Activated CD4-positive, alpha-beta T cell treated with anti-CD3 and anti-CD28 coated beads, Interleukin-2, amount 50 U/mL, for 16 hours (primary cell): ENCODE results near the gene FAM20C.

Experiments used
- DNase-seq: peaks from one replicate; pipeline ENCODE4 v3.0.0-alpha.2; 2020

Gene FAM20C

DNA sequence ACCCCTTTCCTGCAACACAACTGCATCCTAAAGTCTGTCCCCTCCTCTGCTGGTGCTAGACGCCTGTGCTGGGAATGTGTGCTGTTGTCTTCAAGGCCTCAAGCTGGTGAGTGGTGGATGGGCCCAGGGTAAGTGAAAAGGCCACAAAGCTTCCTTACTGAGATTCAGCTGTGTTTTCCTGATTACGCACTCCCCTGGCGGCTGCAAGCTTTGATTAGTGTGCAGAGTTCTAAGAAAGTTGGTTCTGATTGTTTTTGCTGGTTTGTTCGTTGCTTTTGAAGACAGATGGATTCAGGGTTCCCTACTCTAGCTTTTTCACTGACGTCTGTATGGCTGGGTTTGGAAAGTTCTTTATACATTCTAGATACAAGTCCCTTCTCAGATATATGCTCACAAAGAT is 85.7 kb downstream of the FAM20C start:
- no peak for DNase-seq

DNA sequence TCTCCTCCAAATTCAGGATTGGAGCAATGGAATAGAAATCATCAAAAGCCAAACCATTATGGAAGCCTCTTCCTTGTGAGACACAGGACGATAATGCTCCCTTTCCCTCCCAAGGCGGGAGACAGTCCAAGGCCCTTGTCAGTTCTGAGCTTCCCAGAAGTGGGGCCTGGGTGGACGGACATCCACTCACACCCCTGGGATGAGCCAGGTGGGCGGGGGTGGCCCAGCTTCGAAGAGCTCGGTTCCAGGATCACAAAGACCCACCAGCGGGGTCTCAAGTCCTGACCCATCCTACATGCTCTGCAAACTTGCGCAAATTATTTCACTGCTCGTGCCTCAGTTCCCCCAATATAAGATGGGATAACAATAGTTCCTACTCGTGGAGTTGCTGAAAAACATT is 87.5 kb downstream of the FAM20C start:
- DNase-seq, result no peak

DNA sequence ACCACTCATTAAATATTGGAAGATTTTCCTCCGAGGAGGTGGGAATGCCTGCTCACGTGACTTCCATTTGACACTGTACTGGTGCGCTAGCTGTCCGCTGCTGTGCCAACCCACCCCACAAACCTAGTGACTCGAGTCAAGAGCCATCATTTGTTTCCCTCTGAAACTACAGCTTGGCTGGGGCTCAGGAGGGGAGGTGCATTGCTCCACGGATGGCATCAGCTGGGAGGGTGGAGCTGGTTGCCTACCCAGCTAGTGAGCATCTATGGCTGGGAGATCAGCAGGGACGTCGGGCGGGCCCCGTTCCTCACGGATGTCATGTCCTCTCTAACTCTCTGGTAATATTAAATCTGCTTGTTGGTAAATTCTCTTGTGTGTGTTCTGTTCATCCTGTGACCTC is 88.1 kb downstream of the FAM20C start:
- DNase-seq, result no peak

DNA sequence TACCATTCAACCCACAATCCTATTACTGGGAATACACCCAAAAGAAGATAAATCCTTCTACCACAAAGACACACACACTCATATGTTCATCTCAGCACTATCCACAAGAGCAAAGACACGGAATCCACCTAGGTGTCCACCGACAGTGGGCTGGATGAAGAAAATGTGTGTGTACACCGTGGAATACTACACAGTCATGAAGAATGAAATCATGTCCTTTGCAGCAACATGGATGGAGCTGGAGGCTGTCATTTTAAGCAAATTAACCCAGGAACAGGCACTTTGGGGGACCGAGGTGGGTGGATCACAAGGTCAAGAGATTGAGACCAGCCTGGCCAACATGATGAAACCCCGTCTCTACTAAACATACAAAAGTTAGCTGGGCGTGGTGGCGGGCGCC is 89.3 kb downstream of the FAM20C start:
- no peak for DNase-seq

DNA sequence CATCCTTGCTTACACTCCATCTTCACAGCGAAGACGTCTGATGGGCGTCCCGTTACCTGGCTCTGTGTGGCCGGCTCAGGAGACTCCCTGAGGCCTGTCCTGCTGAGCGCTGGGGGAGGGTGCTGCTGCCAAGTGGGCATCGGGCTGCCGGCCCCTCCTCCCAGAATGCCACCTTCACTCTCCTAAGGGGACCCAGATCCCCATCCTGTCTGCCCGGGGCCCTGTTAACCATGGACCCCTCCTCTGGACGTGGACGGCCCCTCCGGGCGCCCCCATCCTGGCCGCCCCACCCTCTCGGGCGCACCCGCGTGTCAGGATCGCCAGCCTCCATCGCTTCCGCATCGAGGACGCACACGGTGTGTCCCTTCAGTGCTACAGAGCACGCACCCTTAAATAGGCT is 90.2 kb downstream of the FAM20C start:
- DNase-seq, result no peak

DNA sequence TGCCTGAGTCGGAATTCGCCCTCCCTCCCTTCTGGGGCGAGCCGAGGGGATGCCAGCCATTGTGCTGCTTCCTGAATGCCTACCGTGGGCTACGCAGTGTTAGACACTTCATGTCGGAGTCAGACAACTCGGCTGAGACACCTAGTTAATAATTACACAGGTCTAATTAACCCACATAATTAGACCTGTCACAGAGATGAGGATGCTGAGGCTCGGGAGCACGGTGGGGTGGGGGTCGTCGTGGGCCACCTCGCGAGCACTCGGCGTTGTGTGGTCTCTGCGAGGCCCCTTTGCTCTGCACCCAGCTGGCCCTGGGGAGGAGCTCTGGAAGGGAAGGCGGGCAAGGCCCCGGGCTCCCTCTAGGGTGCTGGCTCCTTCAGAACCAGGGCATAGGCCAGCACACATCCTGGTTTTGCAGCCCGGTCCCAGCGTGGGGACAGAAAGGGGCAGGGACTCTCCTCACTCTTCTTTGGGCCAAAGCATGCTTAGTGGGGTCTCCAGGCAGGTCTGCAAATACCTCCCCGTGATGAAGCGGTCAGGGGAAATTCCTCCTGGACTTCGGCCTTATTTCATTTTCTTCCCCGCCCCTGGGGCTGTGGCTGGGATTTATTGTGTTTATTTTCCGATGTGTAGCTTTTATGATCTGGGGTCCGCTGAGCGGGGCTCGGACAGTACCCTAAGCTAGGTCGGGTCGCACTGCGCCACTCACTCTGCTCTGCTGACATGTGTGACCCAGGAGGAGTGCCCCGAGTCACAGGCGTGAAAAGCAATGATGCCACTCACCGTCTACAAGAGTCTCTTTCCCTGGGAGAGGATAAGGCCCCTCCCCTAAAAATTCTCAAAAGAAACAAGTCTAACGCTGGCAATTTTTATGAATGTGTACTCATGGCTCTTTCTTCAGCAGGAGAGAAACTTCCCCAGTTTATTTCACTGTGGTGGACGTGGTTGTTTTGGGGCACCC is 92.7 kb downstream of the FAM20C start:
- DNase-seq, result no peak

DNA sequence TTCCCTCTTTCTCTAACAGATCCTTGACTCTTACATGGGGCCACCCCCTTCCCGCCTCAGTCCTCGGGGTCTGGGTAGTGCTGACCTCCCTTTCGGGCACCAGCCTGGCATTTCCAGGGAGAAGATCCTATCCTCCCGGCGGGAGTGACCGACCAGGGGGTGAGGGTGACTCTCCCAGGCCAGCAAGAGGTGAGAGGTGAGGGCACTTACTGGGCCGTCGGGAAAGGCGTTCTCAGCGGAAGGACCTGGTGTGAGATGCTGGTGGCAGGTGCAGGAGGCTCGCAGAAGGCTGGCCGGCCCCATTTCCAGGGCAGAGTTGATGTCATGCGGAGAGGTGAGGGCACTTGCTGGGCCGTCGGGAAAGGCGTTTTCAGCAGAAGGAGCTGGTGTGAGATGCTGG is 93.4 kb downstream of the FAM20C start:
- no peak for DNase-seq

DNA sequence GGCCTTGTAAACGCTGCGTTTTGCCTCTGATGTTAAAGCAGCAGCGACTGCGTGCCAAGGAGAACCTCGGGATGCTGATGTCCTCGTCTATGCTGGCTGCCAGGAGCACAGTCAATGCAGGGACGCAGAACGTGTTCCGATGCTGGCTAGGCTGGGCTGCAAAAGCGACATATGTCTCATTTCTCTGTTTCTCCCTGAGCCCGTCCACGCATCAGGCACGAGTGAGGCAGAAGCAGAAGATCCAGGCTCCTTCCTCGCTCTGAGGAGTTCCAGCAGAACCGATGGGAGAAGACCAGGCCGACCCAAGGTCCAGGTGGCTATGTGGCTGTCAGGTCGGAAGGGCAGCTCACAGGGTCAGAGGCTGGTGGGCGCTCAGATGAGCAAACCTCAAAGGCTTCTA is 93.9 kb downstream of the FAM20C start:
- no peak for DNase-seq

DNA sequence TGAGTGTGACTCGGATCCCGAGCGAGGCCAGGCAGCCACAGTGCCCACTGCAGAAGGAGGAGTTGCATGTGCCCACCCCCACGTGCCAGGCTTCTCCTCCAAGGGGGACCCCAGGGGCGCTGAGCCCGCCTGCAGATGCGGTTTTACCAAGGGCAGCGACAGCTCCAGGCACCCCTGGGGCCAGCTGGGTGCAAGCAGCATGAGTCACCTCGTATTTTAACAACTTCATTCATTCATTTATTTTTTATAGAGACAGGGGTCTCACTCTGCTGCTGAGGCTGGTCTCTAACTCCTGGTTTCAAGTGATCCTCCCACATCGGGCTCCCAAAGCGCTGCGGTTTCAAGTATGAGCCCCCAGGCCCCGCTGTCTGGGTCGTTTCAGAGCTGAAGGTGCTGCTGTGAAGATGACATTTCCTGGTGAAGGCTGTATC is 96.3 kb downstream of the FAM20C start:
- DNase-seq, result no peak

DNA sequence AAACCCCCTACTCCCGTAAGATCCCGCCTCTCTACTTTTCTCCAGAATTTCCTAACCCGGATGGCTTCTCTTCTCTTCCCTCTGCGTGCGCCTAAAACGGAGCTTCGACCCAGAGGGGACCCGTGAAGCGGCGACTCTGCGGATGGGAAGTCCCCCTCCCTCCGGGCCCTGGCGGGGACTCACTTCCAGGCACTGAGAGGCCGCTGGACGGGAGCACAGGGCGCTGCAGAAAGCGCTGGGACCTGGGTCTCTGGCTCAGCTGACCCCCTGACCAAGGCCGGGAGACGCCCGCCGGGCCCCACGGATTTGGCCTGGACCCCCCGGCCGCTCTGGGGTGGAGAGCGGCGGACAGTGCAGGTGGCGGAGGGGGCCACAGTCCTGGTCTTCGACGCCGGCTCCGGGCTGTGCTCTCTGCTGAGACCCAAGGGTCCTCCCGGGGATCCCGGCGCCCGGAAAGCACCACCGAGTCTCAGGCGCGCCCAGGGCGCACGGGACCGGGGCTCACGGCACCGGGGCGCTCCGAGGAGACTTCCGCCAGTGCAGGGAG is 96.9 kb downstream of the FAM20C start:
- no peak for DNase-seq

DNA sequence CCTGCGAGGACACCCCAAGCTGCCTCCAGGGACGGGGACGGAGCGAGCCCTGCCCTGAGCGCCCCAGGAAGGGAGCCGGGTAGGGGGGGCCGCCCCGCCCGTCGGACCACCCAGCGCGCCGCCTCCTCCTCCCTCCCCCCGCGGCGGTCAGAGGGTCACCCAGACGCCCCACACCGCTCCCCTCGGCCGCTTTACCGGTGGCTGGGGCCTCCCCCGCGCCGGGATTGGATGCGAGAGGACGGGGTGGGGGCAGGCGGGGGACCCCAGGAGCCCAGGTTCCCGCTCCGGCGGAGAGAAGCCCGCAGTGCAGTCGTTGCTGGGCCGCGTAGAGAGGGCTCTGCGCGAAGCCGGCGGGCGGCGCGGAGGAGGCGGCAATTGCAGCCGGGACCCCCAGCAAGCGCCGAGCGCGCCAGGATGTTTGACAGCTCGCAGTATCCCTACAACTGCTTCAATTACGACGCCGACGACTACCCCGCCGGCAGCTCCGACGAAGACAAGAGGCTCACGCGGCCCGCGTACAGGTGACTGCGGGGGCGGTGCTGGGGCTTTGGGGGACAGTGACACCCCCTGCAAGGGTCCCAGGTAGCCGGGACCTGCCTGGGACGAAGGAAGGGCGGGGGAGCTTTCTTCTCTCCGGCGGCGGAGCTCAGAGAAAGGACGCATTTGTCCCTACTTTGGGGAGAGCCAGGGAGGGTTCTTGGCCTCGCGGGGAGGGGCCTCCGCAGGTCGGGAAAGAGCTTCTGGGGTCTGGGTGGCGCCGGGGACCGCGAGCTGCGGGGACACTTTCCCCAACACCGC is 97.6 kb downstream of the FAM20C start, which contains the start of gene FOXL3:
FOXL3 (plus strand) TSS at position 415 of the 798 bp plus-strand sequence; CDS start at position 415, 0 bp downstream.
- DNase-seq, result no peak

DNA sequence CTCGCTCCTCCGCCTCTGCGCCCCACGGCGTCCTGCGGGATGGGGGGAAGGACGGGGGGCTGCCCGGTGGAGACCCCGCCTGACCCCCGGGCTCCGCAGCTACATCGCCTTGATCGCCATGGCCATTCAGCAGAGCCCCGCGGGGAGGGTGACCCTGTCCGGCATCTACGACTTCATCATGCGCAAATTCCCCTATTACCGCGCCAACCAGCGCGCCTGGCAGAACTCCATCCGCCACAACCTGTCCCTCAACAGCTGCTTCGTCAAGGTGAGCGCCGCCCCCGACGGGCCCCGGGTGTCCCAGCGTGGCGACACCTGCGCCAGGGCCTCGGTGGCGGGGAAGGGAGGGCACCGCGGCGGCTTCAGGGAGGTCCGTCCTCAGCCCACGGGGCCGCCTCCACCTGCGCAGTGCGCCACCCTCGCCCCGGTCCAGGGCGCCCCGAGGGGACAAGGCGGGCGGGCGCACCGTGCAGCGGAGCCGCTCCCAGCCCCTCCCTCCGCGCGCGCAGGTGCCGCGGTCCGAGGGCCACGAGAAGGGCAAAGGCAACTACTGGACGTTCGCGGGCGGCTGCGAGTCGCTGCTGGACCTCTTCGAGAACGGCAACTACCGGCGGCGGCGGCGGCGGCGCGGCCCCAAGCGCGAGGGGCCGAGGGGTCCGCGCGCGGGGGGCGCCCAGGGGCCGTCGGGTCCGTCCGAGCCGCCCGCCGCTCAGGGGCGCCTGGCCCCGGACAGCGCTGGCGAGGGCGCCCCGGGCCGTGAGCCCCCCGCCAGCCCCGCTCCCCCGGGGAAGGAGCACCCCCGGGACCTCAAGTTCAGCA is 98.4 kb downstream of the FAM20C start:
- no peak for DNase-seq

DNA sequence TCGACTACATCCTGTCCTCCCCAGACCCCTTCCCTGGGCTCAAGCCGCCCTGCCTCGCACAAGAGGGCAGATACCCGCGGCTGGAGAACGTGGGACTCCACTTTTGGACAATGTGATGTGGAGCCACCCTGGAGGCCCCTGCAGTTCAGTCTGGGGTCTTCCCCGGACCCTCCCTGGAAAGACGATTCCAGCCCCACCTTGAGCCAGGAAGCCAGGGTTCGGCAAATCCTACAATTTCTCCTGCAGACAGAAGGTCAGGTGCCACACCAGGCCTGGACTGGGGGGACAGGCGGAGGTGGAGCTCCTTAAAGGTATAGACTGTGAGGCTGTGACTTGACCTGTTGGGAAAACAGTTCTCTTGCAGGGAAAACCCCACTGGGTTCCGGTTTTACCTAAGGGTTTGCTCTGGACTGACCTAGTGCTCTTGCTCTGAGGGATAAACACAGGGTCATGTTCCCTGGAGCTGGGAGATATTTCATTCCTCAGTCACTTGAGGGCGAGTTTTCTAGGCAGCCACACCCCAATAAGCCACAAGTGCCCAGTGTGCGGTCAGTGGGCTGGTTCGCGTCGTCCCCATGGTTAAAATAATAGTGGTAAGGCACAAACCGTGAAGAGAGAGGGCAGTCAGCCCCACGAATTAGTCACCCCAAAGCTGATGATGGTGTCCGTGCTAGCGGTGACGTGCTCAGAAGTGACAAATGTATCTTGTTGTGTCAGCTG is 99.2 kb downstream of the FAM20C start:
- DNase-seq, result no peak

DNA sequence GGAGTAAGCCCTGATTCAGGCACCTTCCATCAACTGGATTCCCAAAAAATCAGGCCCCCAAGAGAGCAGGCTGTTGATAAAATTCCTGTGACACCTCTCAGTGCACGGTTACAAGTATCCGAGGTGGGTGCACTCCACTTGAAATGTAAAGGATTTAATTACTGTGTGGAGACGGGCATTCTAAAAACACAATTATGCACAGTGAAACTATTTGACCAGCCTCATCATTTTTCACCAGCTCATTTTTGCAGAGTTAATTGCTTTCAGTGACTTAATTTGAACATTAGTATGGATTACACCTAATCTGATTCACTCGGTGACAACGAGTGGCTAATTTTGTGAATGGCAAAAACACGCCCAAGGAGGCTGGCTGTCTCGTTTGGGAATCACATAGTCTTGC is 99.9 kb downstream of the FAM20C start:
- DNase-seq, result no peak

DNA sequence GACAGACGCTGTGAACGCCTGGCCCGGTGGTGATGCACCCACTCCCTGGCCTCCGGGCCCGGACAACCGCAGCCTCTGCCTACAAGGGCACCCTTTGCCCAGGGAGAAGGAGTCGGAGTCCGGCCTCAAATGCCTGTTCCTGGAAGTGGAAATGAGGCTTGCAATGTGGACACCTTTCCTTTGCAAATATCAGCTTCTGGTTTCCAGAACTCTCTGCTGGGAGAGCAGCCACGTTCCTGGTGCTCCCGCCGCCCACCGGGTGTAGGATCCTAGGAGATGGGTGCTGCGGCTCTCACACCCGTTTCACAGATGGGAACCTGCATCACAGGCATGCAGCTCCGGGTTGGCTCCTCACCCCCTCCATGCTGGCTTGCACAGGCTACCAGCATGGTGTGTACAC is 100.5 kb downstream of the FAM20C start:
- DNase-seq, result no peak

DNA sequence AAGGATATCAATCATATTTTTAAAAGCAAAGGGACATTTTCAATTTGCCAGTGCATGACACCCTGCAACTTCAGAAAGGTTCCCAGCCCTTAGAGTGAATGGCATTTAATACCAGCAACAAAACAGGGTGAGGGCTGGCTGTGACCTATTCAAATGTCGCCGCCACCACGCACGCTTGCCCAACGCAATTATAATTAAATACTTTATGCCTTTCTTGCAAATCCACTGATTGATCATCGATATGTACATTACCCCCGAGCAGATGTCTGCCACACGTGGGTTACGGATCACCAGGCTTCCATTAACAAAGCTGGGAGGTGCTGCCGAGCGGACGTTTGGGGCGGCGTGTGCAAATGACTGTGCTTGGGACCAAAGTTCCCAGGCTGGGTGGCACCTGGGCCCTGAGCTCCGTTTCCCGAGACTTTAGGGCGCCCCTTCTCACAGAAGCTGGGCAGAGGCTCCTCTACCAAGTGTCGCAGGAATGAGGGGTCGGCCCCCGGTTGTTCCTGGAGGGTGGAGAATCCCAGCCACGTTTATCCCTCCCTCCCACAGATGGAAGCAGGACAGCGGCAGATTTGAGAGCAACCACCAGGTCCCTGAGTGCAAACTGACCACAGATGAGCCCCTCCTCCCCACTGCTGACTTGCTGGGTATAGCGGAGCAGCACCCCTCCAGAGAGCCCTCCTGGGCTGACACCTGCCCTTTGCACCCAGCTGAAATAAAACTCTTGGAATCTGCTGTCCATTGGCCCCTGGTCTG is 101.5 kb downstream of the FAM20C start:
- no peak for DNase-seq

DNA sequence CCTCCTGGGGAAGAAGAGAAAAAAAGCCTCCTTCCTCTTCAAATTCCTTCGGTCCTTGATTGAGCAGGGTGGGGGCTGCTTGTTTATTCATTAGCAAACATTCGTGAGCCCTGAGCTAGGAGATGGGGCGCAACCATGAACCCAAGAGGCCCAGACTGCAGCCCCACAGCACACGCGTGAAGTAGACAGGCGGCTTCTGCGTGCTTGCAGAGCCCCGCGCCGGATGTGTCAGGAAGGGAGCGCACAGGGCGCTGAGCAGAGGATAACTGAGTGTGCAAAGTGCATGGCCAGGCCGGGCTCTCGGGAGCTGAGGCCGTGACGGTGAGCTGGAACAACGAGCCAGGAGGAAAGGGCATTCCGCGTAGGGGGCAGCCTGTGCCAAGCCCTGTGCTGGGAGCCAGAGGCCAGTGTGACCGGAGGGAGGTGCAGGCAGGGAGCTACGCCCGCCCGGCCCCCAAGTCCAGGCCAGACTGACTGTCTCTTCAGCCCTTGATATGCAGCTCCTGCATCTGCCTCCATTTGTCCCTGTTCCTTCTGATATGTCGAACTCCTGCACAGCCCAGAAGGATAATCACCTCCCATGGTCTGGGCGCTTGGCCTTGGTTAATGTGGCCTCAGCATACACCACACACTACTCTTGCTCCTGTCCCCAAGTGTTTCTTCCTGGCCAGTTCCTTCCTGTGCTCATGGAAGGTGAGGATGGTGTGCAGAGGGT is 102.2 kb downstream of the FAM20C start:
- no peak for DNase-seq

DNA sequence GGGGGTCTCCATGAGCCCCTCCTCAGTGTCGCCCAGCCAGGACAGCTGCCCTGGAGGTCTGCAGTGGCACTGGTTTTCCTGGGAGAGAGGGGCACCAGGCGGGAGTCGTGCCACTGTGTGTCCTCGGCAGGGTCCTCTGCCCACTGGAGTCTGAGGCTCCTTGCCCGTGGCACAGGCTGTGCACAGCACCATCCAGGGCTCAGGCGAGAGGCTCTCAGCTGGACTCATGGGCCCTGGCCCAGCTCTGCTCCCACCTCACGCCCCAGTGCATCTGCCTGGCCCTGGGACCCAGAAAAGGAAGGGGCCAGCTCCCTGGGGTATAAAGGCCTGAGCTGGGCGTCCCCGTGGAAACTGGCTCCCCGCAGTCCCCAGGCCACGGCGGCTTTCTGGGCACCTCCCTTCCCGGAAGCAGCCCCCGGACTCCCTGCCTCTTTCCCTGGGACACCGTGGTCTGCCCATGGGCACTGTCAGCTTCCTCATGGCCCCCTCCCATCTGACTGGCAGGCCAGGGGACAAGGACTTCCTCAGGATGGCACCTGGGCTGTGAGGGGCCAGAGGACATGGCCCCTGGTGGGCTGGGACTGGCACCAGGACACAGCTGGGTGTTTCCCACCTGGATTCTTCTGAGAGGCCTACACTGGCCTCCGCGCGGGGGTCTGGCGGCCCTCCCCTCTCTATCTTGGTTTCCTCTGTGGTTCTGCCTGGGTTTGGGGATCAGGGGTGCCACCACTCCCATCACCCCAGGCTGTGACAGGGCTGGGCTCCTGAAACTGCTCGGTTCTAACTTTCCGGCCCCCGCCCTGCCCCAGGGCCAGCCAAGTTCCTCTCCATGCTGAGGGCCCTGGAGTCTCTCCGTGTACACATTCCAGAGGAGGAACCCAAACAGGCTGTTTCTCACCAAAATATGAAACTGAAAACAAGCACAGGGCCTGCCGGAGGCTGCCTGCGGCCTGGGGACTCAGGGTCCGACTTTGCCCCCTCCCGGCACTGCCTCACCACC is 103.1 kb downstream of the FAM20C start:
- DNase-seq, result no peak

DNA sequence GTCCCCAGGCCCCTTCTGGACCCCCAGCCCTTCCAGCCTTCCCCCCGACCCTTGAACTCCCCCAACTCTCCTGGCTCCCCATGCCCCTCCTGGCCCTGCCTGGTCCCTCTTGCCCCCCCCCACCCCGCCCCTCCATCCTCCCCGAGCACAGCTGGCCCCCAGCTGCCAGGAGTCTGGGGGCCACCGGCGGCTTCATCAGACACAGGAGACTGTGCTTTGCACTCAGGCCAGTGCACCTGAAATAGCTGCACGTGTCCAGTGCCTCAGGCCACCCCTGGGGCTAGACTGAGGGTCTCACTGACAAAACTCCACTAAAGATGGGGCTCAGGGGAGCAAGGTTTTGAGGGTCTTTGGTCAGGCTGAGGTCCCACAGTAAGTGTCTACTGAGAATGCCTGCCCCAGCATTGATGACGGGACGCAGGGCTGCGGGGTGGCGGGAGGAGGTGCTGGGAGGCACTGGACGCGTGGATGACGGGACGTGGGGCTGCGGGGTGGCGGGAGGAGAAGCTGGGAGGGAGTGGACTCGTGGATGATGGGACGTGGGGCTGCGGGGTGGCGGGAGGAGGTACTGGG is 104.1 kb downstream of the FAM20C start:
- DNase-seq, result no peak
